GM12878 (cell line): Measurements from ENCODE around the gene ST6GALNAC3. TPM values are rescaled to one million over a fixed set of nuclear protein-coding genes. Genes with fewer than 3 reads are reported as not detected.

Experiments
- ATAC-seq: fragments of 200-7000 bp; cut with Tn5 transposase; 3 replicates; pipeline ENCODE4 v1.9.1; 2020; ENCODE audit warnings: mild to moderate bottlenecking, moderate library complexity
- BruUV-seq: library from RNA; stranded (reverse); fragments of 400-500 nt; replicated peaks from 2 replicates; lab custom pipeline; 2021; lab: Mats Ljungman, UMichigan
- CTCF ChIA-PET: fragments of 300-600 bp; sonication (Branson Sonifier 250); formaldehyde crosslinking; extraction: SDS; loops from one replicate; lab custom pipeline; 2021; ENCODE audit warnings: inconsistent platforms; lab: Yijun Ruan, JAX
- POLR2A ChIA-PET: fragments of 350-600 bp; formaldehyde crosslinking; extraction: SDS; loops from one replicate; lab custom pipeline; 2021; ENCODE audit warnings: inconsistent platforms; lab: Charles Lee
- RAD21 ChIA-PET: fragments of 300-600 bp; sonication (Branson Sonifier 250); formaldehyde crosslinking; loops from one replicate; lab custom pipeline; 2023; ENCODE audit warnings: antibody characterized with exemption; ENCODE audit not compliant: unreplicated experiment; lab: Charles Lee
- SMC1A ChIA-PET: fragments of 300-600 bp; sonication (Branson Sonifier 250); formaldehyde crosslinking; loops from one replicate; lab custom pipeline; 2023; ENCODE audit not compliant: unreplicated experiment, uncharacterized antibody; lab: Charles Lee
- DNase-seq: peaks from one replicate; pipeline ENCODE4 v3.0.0-alpha.2; 2011; ENCODE audit warnings: low read depth, low spot score
- FAIRE-seq: peaks from 3 replicates; lab custom pipeline; 2011; peaks lifted over from hg19 to GRCh38; lab: Jason Lieb, UNC
- H2AFZ ChIP-seq: 2 replicates; pipeline ENCODE4 v1.6.0; 2011; ENCODE audit warnings: low read depth, low read length, control low read depth; ENCODE audit not compliant: control insufficient read depth
- H3K27ac ChIP-seq: 2 replicates; pipeline ENCODE4 v1.5.1; 2011; ENCODE audit warnings: control low read depth; ENCODE audit not compliant: control insufficient read depth, insufficient read depth
- H3K27me3 ChIP-seq, 2 experiments: replicated peaks in 1 of 2; 2 replicates each; pipeline versions ENCODE4 v1.6.0 to v1.6.1; 2011; ENCODE audit warnings: low read length in 1 of 2; ENCODE audit not compliant: control insufficient read depth in 2 of 2, insufficient read depth in 2 of 2
- H3K36me3 ChIP-seq, 2 experiments: 2 replicates each; pipeline ENCODE4 v1.5.1; 2011; ENCODE audit warnings: low read length in 1 of 2; ENCODE audit not compliant: control insufficient read depth in 2 of 2, insufficient read depth in 2 of 2
- H3K4me1 ChIP-seq: 2 replicates; pipeline ENCODE4 v1.6.1; 2011; ENCODE audit warnings: mild to moderate bottlenecking, low read length, moderate library complexity, mixed read lengths; ENCODE audit not compliant: control insufficient read depth, insufficient read depth
- H3K4me2 ChIP-seq: 2 replicates; pipeline ENCODE4 v1.6.0; 2011; ENCODE audit warnings: control low read depth; ENCODE audit not compliant: control insufficient read depth, insufficient read depth
- H3K4me3 ChIP-seq: fragments of 200-600 bp; sonication (generic); 2 replicates; pipeline ENCODE4 v1.5.1; 2016
- H3K79me2 ChIP-seq: 2 replicates; pipeline ENCODE4 v1.6.0; 2011; ENCODE audit warnings: low read length; ENCODE audit not compliant: control insufficient read depth, insufficient read depth
- H3K9ac ChIP-seq: 2 replicates; pipeline ENCODE4 v1.8.0; 2011; ENCODE audit warnings: low read length, control low read depth, mixed read lengths; ENCODE audit not compliant: control insufficient read depth, insufficient read depth
- H3K9me3 ChIP-seq: replicated peaks from 3 replicates; pipeline ENCODE4 v1.5.1; 2011; ENCODE audit warnings: mild to moderate bottlenecking, low read length; ENCODE audit not compliant: control insufficient read depth, insufficient read depth
- H4K20me1 ChIP-seq: 2 replicates; pipeline ENCODE4 v1.6.0; 2011; ENCODE audit not compliant: control insufficient read depth, insufficient read depth
- CHD1 ChIP-seq: IDR thresholded peaks from 2 replicates; pipeline ENCODE4 v1.6.1; 2012; ENCODE audit warnings: low read depth, low read length, improper control_type of control experiment
- E2F8 ChIP-seq: fragments of 450-650 bp; IDR thresholded peaks from 2 replicates; pipeline ENCODE4 v1.6.1; 2018; ENCODE audit warnings: mild to moderate bottlenecking, low read depth, moderate library complexity; ENCODE audit not compliant: partially characterized antibody
- MTA2 ChIP-seq: fragments of 450-650 bp; IDR thresholded peaks from 2 replicates; pipeline ENCODE4 v1.6.1; 2016; ENCODE audit warnings: low read depth, mild to moderate bottlenecking, moderate library complexity
- NBN ChIP-seq: fragments of 450-650 bp; IDR thresholded peaks from 2 replicates; pipeline ENCODE4 v1.6.1; 2016
- NFYA ChIP-seq: IDR thresholded peaks from 2 replicates; pipeline ENCODE4 v1.6.1; 2011; ENCODE audit warnings: low read depth, mild to moderate bottlenecking, low read length, improper control_type of control experiment, borderline replicate concordance
- PML ChIP-seq: IDR thresholded peaks from 2 replicates; pipeline ENCODE4 v1.6.1; 2012; ENCODE audit warnings: low read length, inconsistent platforms
- TAF1 ChIP-seq: IDR thresholded peaks from 2 replicates; pipeline ENCODE4 v1.6.1; 2011; ENCODE audit warnings: mild to moderate bottlenecking, low read depth, low read length, borderline replicate concordance
- ZNF592 ChIP-seq: fragments of 450-650 bp; IDR thresholded peaks from 2 replicates; pipeline ENCODE4 v1.6.1; 2017; ENCODE audit warnings: mild to moderate bottlenecking, moderate library complexity
- WGBS: methylation state at CpG from one replicate; pipeline ENCODE4 v1.1.6; 2016; ENCODE audit warnings: low lambda C conversion rate; ENCODE audit not compliant: insufficient replicate concordance, insufficient coverage; ENCODE audit errors: missing lambda C conversion rate; 5-methylcytosine and 5-hydroxymethylcytosine counted together
- in situ Hi-C: fragments of 300-500 bp; cut with MboI; formaldehyde crosslinking; loops from 9 replicates; pipeline ENCODE4 v1.14.3; 2018; ENCODE audit warnings: mixed read lengths
- intact Hi-C: fragments of 100-400 bp; cut with micrococcal nuclease; formaldehyde crosslinking; loops from one replicate; pipeline ENCODE4 v1.14.2; 2022; ENCODE audit not compliant: unreplicated experiment
- polyA plus RNA-seq, 11 experiments: library from polyadenylated mRNA; depleted of rRNA in 4 of 11; unstranded in 6 of 11; stranded (reverse) in 5 of 11; fragments of >200 nt; fragmentation: Nextera tagmentation in 4 of 11; fragmentation: Illumina TruSeq in 1 of 11; extraction: Ambion mirVana in 4 of 11; extraction: Trizol in 1 of 11; gene quantifications; 1 replicate in 1 of 11; 2 replicates in 10 of 11; pipeline versions ENCODE4 v1.2.1 to v1.2.3, GENCODE V29; 2011 to 2016; ENCODE audit warnings: inconsistent platforms in 2 of 11, missing spikeins in 2 of 11, low read depth in 1 of 11
- total RNA-seq, 4 experiments: library from RNA; depleted of rRNA in 3 of 4; stranded (reverse); fragments of >200 nt in 3 of 4; fragmentation: Illumina TruSeq in 1 of 4; extraction: Trizol in 1 of 4; gene quantifications; 2 replicates each; pipeline versions ENCODE4 v1.2.1 to v1.2.3, GENCODE V29; 2013 to 2021

Gene ST6GALNAC3
- total and polyA plus RNA-seq, 10 of the 15 experiments (the other 5 are each of a cell fraction or from before 2014, with no cell fraction given): 0.04 to 0.68 (median 0.18) TPM; not detected in 3

- no peak for TF ChIP-seq MTA2
- TF ChIP-seq, all 136 proteins: peak for 0
- ChIA-PET CTCF (no interaction called here), POLR2A (no interaction called here), RAD21 (no interaction called here), SMC1A (no interaction called here)
- DNase-seq (no peak), FAIRE-seq (no peak), ATAC-seq (no peak)
- Histone ChIP-seq H3K4me2 (no peak overlapping the region), H3K79me2 (no peaks in the 10 kb centered on the region), H3K36me3 (no peaks in the 10 kb centered on the region), H3K4me3 (no peak overlapping the region), H3K9me3 (no peaks in the 10 kb centered on the region), H3K9ac (no peak overlapping the region), H4K20me1 (no peaks in the 10 kb centered on the region), H3K4me1 (no peaks in the 10 kb centered on the region), H3K27ac (no peak overlapping the region), H3K27me3 (no peaks in the 10 kb centered on the region), H2AFZ (no peak overlapping the region)
- intact Hi-C loops: no loop called here
- in situ Hi-C loops: no loop called here
- WGBS: 7% methylated on average over 3 of the region's 3 CpGs
- BruUV-seq: no TSS peak
Measured at GRCh38 chr1:76098845-76099244, 24.3 kb downstream of the ST6GALNAC3 start.

- H3K4me3 ChIP-seq: no peak overlapping the region
- no peak overlapping the region for H3K27ac ChIP-seq
- no peak overlapping the region for H2AFZ ChIP-seq
- DNase-seq: no peak
- intact Hi-C loops (no loop called here), in situ Hi-C loops (no loop called here)
- no TSS peak for BruUV-seq
- no peaks in the 10 kb centered on the region for H3K36me3 ChIP-seq
- 32% methylated on average over 4 of the region's 4 CpGs for WGBS
- H3K4me1 ChIP-seq: no peaks in the 10 kb centered on the region
- ChIA-PET RAD21 (no interaction called here), POLR2A (no interaction called here), CTCF (no interaction called here), SMC1A (no interaction called here)
- H4K20me1 ChIP-seq: no peaks in the 10 kb centered on the region
- H3K9ac ChIP-seq: no peak overlapping the region
- no peaks in the 10 kb centered on the region for H3K79me2 ChIP-seq
- no peaks in the 10 kb centered on the region for H3K27me3 ChIP-seq
- H3K4me2 ChIP-seq: no peak overlapping the region
- ATAC-seq: no peak
- no peaks in the 10 kb centered on the region for H3K9me3 ChIP-seq
- FAIRE-seq: no peak
- TF ChIP-seq E2F8 (no peak), TAF1 (no peak), NFYA (no peak), NBN (no peak), PML (no peak), ZNF592 (no peak), CHD1 (no peak)
Measured at GRCh38 chr1:76101548-76101947, 27.0 kb downstream of the ST6GALNAC3 start.
